Activated CD8-positive, alpha-beta memory T cell treated with anti-CD3 and anti-CD28 coated beads, Interleukin-2, amount 50 U/mL, for 4 hours (primary cell): ENCODE data around the gene FGD2.

Source experiments
- DNase-seq: peaks from one replicate; pipeline ENCODE4 v3.0.0-alpha.2; 2020

FGD2 gene

GRCh38 chr6:37061157-37061804 is 55.8 kb downstream of the FGD2 start:
- DNase-seq: no peak

GRCh38 chr6:37062424-37062823 is 57.0 kb downstream of the FGD2 start:
- no peak for DNase-seq

- no peak for DNase-seq
These were observed 63.2 kb downstream of the FGD2 start for GRCh38 chr6:37068356-37069270.

- no peak for DNase-seq
These were observed 64.2 kb downstream of the FGD2 start for GRCh38 chr6:37069639-37070038.

GRCh38 chr6:37072526-37072925 is 67.1 kb downstream of the FGD2 start:
- no peak for DNase-seq

- DNase-seq: no peak
These were observed 68.8 kb downstream of the FGD2 start for GRCh38 chr6:37074053-37074827.

- no peak for DNase-seq
These were observed 71.9 kb downstream of the FGD2 start for GRCh38 chr6:37077191-37077904.

- no peak for DNase-seq
These were observed 72.4 kb downstream of the FGD2 start for GRCh38 chr6:37077905-37078296.
